ENCODE data around the gene ADAMTSL3.
A peak's percentile ranks its signal among the peaks of the same experiment; 100 is the strongest.
"Not testable (repeated sequence)": the region's sequence is repeated elsewhere in the genome, so short reads cannot be mapped to it uniquely, and the experiment has no call there.

ADAMTSL3 gene

DNA sequence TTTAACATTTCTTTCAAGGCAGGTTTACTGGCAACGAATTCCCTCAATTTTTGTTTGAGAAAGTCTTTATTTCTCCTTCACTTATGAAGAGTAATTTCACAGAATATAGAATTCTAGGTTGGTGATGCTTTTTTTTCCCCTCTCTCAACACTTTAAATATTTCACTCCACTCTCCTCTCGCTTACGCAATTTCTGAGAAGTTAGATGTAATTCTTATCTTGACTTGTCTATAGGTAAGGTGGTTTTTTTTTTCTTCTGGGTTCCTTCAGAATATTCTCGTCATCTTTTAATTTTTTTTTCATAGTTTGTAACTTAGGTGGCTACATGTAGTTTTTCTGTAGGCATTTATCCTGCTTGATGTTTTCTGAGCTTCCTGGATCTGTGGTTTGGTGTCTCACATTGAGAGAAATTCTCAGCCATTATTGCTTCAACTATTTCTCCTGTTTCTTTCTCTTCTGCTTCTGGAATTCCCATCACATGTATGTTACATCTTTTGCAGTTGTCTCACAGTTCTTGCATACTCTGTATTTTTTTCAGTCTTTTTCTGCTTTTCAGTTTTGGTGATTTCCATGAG is 392.2 kb downstream of the ADAMTSL3 start:
- Histone ChIP-seq H3K4me1 (ENCODE audit: low read length) (no peaks in the 10 kb centered on the region), H3K27ac (ENCODE audit: low read length) (no peak overlapping the region), H3K27me3 (ENCODE audit: low read depth, low read length) (no peaks in the 10 kb centered on the region), H3K4me3 (ENCODE audit: low read length) (no peak overlapping the region), H3K9me3 (ENCODE audit: insufficient read depth, low read length) (no peaks in the 10 kb centered on the region), H3K79me2 (ENCODE audit: low read length) (no peaks in the 10 kb centered on the region), H3K9ac (ENCODE audit: low read length) (no peak overlapping the region), H3K4me2 (ENCODE audit: low read length) (no peak overlapping the region), H4K20me1 (ENCODE audit: insufficient read depth, low read length) (no peaks in the 10 kb centered on the region), H3K36me3 (replicated peaks; ENCODE audit: low read depth, low read length) (no peaks in the 10 kb centered on the region), H2AFZ (ENCODE audit: low read depth, low read length) (no peak overlapping the region)
- TF ChIP-seq EZH2phosphoT487 (IDR thresholded peaks at IDR 0.05; ENCODE audit: low read depth) = no peak
- TF ChIP-seq, protein P1, sequence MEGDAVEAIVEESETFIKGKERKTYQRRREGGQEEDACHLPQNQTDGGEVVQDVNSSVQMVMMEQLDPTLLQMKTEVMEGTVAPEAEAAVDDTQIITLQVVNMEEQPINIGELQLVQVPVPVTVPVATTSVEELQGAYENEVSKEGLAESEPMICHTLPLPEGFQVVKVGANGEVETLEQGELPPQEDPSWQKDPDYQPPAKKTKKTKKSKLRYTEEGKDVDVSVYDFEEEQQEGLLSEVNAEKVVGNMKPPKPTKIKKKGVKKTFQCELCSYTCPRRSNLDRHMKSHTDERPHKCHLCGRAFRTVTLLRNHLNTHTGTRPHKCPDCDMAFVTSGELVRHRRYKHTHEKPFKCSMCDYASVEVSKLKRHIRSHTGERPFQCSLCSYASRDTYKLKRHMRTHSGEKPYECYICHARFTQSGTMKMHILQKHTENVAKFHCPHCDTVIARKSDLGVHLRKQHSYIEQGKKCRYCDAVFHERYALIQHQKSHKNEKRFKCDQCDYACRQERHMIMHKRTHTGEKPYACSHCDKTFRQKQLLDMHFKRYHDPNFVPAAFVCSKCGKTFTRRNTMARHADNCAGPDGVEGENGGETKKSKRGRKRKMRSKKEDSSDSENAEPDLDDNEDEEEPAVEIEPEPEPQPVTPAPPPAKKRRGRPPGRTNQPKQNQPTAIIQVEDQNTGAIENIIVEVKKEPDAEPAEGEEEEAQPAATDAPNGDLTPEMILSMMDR (IDR thresholded peaks at IDR 0.05; ENCODE audit: low read depth, low read length) = no peak

DNA sequence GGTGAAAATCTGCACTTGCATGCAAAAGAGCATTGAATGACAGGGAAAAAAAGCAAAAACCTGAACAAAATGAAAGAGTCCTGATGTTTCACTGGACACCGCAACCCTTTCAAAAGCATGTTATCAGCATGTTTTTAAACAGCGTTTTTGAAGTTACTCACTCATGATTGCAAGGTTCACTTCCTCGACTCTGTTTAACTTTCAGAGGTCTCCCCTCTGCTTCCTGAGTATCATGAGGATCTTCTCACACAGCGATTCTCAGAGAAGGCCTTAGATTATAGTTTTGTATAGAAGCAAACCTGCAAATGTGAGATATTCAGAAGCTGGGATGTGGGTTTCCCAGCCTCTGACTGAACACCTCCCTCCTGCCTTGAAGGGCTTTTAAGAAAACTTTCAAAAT is 395.6 kb downstream of the ADAMTSL3 start:
- H3K27ac ChIP-seq (ENCODE audit: low read length); H3K4me3 ChIP-seq (ENCODE audit: low read length); H3K9me3 ChIP-seq (ENCODE audit: insufficient read depth, low read length); H3K79me2 ChIP-seq (ENCODE audit: low read length); H3K4me1 ChIP-seq (ENCODE audit: low read length); H3K36me3 ChIP-seq (replicated peaks; ENCODE audit: low read depth, low read length); H4K20me1 ChIP-seq (ENCODE audit: insufficient read depth, low read length); H3K9ac ChIP-seq (ENCODE audit: low read length); H3K4me2 ChIP-seq (ENCODE audit: low read length); H2AFZ ChIP-seq (ENCODE audit: low read depth, low read length); H3K27me3 ChIP-seq (ENCODE audit: low read depth, low read length): not testable (repeated sequence)

DNA sequence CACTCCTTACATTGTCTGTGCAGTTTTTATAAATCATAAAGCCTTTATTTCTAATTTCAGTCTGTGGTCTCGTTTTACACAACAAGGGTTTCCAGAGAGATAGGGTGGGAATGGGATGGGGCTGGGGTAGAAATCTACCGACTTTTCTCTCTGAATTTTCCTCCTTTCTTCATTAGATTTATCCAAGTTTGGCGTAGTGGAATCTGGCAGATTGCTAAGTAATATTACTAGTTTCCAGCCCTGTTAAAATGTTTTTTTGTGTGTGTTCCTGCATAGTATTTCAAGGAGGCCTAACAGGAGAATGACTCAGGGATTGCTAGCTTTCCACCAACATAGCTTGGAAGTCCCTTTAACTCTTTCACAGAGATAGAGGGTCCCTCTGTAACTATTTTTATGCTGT is 396.2 kb downstream of the ADAMTSL3 start:
- Histone ChIP-seq H3K4me2 (ENCODE audit: low read length) (no peak overlapping the region), H3K9ac (ENCODE audit: low read length) (no peak overlapping the region), H3K36me3 (replicated peaks; ENCODE audit: low read depth, low read length) (no peaks in the 10 kb centered on the region), H3K27ac (ENCODE audit: low read length) (no peak overlapping the region), H3K79me2 (ENCODE audit: low read length) (no peaks in the 10 kb centered on the region), H3K4me1 (ENCODE audit: low read length) (no peaks in the 10 kb centered on the region), H3K27me3 (ENCODE audit: low read depth, low read length) (no peaks in the 10 kb centered on the region), H3K9me3 (ENCODE audit: insufficient read depth, low read length) (no peaks in the 10 kb centered on the region), H3K4me3 (ENCODE audit: low read length) (no peak overlapping the region), H4K20me1 (ENCODE audit: insufficient read depth, low read length) (no peaks in the 10 kb centered on the region), H2AFZ (ENCODE audit: low read depth, low read length) (no peak overlapping the region)
- TF ChIP-seq, protein P1 (IDR thresholded peaks at IDR 0.05; ENCODE audit: low read depth, low read length) = no peak
- no peak for TF ChIP-seq EZH2phosphoT487 (IDR thresholded peaks at IDR 0.05; ENCODE audit: low read depth)

DNA sequence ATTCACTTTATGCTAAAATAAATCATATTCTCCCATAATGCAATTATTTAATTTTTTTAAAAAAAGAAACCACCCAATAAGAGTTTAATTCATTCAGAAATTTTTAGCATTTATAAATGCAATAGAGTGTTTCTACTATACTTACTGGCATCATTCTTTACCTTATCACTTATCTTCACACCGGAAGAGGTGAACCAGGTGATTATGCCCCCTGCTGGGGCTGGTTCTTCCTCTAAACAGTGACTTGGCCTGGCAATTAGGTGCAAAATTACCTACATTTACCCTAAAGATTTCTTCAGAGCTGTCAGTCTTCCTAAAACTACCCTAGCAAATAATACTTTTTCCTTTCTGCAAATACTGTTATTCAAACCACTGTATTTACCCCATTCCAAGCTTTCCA is 397.2 kb downstream of the ADAMTSL3 start:
- H2AFZ ChIP-seq (ENCODE audit: low read depth, low read length); H3K9me3 ChIP-seq (ENCODE audit: insufficient read depth, low read length); H3K36me3 ChIP-seq (replicated peaks; ENCODE audit: low read depth, low read length); H3K79me2 ChIP-seq (ENCODE audit: low read length); H3K4me2 ChIP-seq (ENCODE audit: low read length); H3K4me1 ChIP-seq (ENCODE audit: low read length); H3K9ac ChIP-seq (ENCODE audit: low read length); H4K20me1 ChIP-seq (ENCODE audit: insufficient read depth, low read length); H3K27me3 ChIP-seq (ENCODE audit: low read depth, low read length); H3K4me3 ChIP-seq (ENCODE audit: low read length); H3K27ac ChIP-seq (ENCODE audit: low read length): not testable (repeated sequence)

DNA sequence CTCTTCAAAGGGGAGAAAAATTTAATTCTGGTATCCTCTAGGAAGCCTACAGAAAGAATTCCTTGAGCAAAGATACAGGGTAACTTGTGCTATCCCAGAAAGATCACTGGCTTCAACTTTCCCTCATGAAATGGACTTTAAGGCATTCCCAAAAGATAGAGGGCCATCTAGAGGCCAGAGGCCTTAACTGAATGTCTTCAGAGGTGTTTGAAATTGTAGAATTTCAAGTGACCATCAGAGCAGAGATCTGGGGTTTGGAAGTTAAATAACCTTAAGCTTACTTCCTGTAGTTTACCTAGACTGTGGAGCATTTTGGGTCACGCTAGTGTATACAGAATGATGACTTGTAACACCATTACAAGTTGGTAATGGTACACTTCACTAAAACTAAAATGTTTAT is 400.6 kb downstream of the ADAMTSL3 start:
- H3K79me2 ChIP-seq (ENCODE audit: low read length); H3K4me1 ChIP-seq (ENCODE audit: low read length); H2AFZ ChIP-seq (ENCODE audit: low read depth, low read length); H3K9me3 ChIP-seq (ENCODE audit: insufficient read depth, low read length); H3K9ac ChIP-seq (ENCODE audit: low read length); H3K36me3 ChIP-seq (replicated peaks; ENCODE audit: low read depth, low read length); H3K27me3 ChIP-seq (ENCODE audit: low read depth, low read length); H4K20me1 ChIP-seq (ENCODE audit: insufficient read depth, low read length); H3K27ac ChIP-seq (ENCODE audit: low read length); H3K4me3 ChIP-seq (ENCODE audit: low read length); H3K4me2 ChIP-seq (ENCODE audit: low read length): not testable (repeated sequence)
- TF ChIP-seq, protein P1 (IDR thresholded peaks at IDR 0.05; ENCODE audit: low read depth, low read length) = peak; percentile 34; the same call in 1 of the 2 replicates
